ENCODE data around the gene NARF.

NARF gene

GRCh38 chr17:82434216-82434565, 24.4 kb upstream of the NARF start:
- no peak for FAIRE-seq

GRCh38 chr17:82435103-82435502, 23.4 kb upstream of the NARF start:
- no peak for FAIRE-seq

- FAIRE-seq: no peak
These were observed 22.6 kb upstream of the NARF start for GRCh38 chr17:82435601-82436583.

GRCh38 chr17:82436601-82437324, 21.8 kb upstream of the NARF start:
- FAIRE-seq: no peak

- FAIRE-seq: no peak
These were observed 21.2 kb upstream of the NARF start for GRCh38 chr17:82437325-82437668.

- no peak for FAIRE-seq
These were observed 19.9 kb upstream of the NARF start for GRCh38 chr17:82438401-82439193.

- no peak for FAIRE-seq
These were observed 19.2 kb upstream of the NARF start for GRCh38 chr17:82439194-82439828.

- FAIRE-seq: no peak
These were observed 18.6 kb upstream of the NARF start for GRCh38 chr17:82439829-82440365.

GRCh38 chr17:82440469-82440981, 18.0 kb upstream of the NARF start:
- no peak for FAIRE-seq

GRCh38 chr17:82440991-82441627, 17.4 kb upstream of the NARF start:
- no peak for FAIRE-seq

- FAIRE-seq: no peak
These were observed 16.7 kb upstream of the NARF start for GRCh38 chr17:82441691-82442487.

GRCh38 chr17:82442643-82443464, 15.7 kb upstream of the NARF start:
- no peak for FAIRE-seq

- FAIRE-seq: no peak
These were observed 14.9 kb upstream of the NARF start for GRCh38 chr17:82443465-82444283.

- no peak for FAIRE-seq
These were observed 14.2 kb upstream of the NARF start for GRCh38 chr17:82444284-82444893.

- no peak for FAIRE-seq
These were observed 13.5 kb upstream of the NARF start for GRCh38 chr17:82444941-82445521.

GRCh38 chr17:82445542-82445941, 13.0 kb upstream of the NARF start:
- FAIRE-seq: no peak

GRCh38 chr17:82446124-82446523, 12.4 kb upstream of the NARF start:
- FAIRE-seq: no peak

- FAIRE-seq: no peak
These were observed 11.9 kb upstream of the NARF start for GRCh38 chr17:82446649-82447048.

All from endometrium (tissue), 2 donors.